ENCODE measurements around the gene ADCY5. TPM values are rescaled to one million over a fixed set of nuclear protein-coding genes. Genes with fewer than 3 reads are reported as not detected.
A peak's percentile ranks its signal among the peaks of the same experiment; 100 is the strongest.

The ADCY5 gene
- total RNA-seq, 1 donor from 2014 or later = 4.0 TPM

- H3K9me3 ChIP-seq = no peaks in the 10 kb centered on the region
- ATAC-seq = no peak
- no peak for TF ChIP-seq CTCF (IDR thresholded peaks at IDR 0.05)
- H3K4me3 ChIP-seq = no peak overlapping the region
- DNase-seq = peak; percentile 13
- no peak overlapping the region for H3K27ac ChIP-seq
- H3K4me1 ChIP-seq = no peaks in the 10 kb centered on the region
- no peaks in the 10 kb centered on the region for H3K27me3 ChIP-seq
- no peaks in the 10 kb centered on the region for H3K36me3 ChIP-seq
- intact Hi-C loops (cut with DNase I) = no loop called here
Measured at GRCh38 chr3:123344175-123344906, 104.5 kb downstream of the ADCY5 start.

- TF ChIP-seq CTCF (IDR thresholded peaks at IDR 0.05) = no peak
- H3K36me3 ChIP-seq = no peaks in the 10 kb centered on the region
- ATAC-seq = no peak
- intact Hi-C loops (cut with DNase I) = no loop called here
- no peaks in the 10 kb centered on the region for H3K4me1 ChIP-seq
- H3K27me3 ChIP-seq = no peaks in the 10 kb centered on the region
- H3K27ac ChIP-seq = no peak overlapping the region
- no peak overlapping the region for H3K4me3 ChIP-seq
- H3K9me3 ChIP-seq = no peaks in the 10 kb centered on the region
- DNase-seq = peak; percentile 57
Measured at GRCh38 chr3:123343296-123344174, 105.4 kb downstream of the ADCY5 start.

- Histone ChIP-seq H3K4me3 (no peak overlapping the region), H3K27me3 (no peaks in the 10 kb centered on the region), H3K4me1 (no peaks in the 10 kb centered on the region), H3K9me3 (no peaks in the 10 kb centered on the region), H3K36me3 (no peaks in the 10 kb centered on the region), H3K27ac (no peak overlapping the region)
- DNase-seq (peak; percentile 54), ATAC-seq (no peak)
- intact Hi-C loops (cut with DNase I) = no loop called here
- no peak for TF ChIP-seq CTCF (IDR thresholded peaks at IDR 0.05)
Measured at GRCh38 chr3:123342631-123343080, 106.2 kb downstream of the ADCY5 start.

GRCh38 chr3:123341871-123342630 lies 106.8 kb downstream of the ADCY5 start:
- H3K4me3 ChIP-seq = no peak overlapping the region
- TF ChIP-seq CTCF (IDR thresholded peaks at IDR 0.05) = no peak
- ATAC-seq = no peak
- intact Hi-C loops (cut with DNase I) = no loop called here
- no peaks in the 10 kb centered on the region for H3K36me3 ChIP-seq
- DNase-seq = peak; percentile 58
- no peak overlapping the region for H3K27ac ChIP-seq
- H3K27me3 ChIP-seq = no peaks in the 10 kb centered on the region
- no peaks in the 10 kb centered on the region for H3K4me1 ChIP-seq
- no peaks in the 10 kb centered on the region for H3K9me3 ChIP-seq

- Histone ChIP-seq H3K9me3 (no peaks in the 10 kb centered on the region), H3K36me3 (no peaks in the 10 kb centered on the region), H3K4me1 (no peaks in the 10 kb centered on the region), H3K4me3 (no peak overlapping the region), H3K27me3 (no peaks in the 10 kb centered on the region), H3K27ac (no peak overlapping the region)
- ATAC-seq (no peak), DNase-seq (no peak)
- TF ChIP-seq CTCF (IDR thresholded peaks at IDR 0.05) = no peak
- intact Hi-C loops (cut with DNase I) = no loop called here
Measured at GRCh38 chr3:123340336-123340735, 108.6 kb downstream of the ADCY5 start.
